Activated CD4-positive, alpha-beta T cell treated with anti-CD3 and anti-CD28 coated beads, Interleukin-2, amount 10 ng/mL, durations not matched to agents 24 days and 14 days (primary cell): ENCODE measurements around the gene ARHGAP8. TPM values are rescaled to one million over a fixed set of nuclear protein-coding genes. Genes with fewer than 3 reads are reported as not detected.
"Not testable (repeated sequence)": the region's sequence is repeated elsewhere in the genome, so short reads cannot be mapped to it uniquely, and the experiment has no call there.

Experiments
- DNase-seq: peaks from one replicate; pipeline ENCODE4 v3.0.0; 2022
- H3K27ac Mint-ChIP-seq: one replicate; pipeline ENCODE4 v1.8.0; 2022; ENCODE audit warnings: mild to moderate bottlenecking, mixed read lengths
- H3K27me3 Mint-ChIP-seq: one replicate; pipeline ENCODE4 v1.8.0; 2022; ENCODE audit warnings: mixed read lengths
- H3K36me3 Mint-ChIP-seq: one replicate; pipeline ENCODE4 v1.8.0; 2022; ENCODE audit warnings: low read depth, mild to moderate bottlenecking, mixed read lengths
- H3K4me1 Mint-ChIP-seq: one replicate; pipeline ENCODE4 v1.8.0; 2021; ENCODE audit warnings: mixed read lengths
- H3K4me3 Mint-ChIP-seq: one replicate; pipeline ENCODE4 v1.8.0; 2022; ENCODE audit warnings: mild to moderate bottlenecking, moderate library complexity, mixed read lengths
- H3K9me3 Mint-ChIP-seq: one replicate; pipeline ENCODE4 v1.8.0; 2021; ENCODE audit warnings: mixed read lengths
- intact Hi-C: fragments of 100-400 bp; cut with micrococcal nuclease; formaldehyde crosslinking; loops from one replicate; pipeline ENCODE4 v1.15.1; 2023
- total RNA-seq: library from RNA; stranded (reverse); gene quantifications from 2 replicates; pipeline ENCODE4 v1.2.3, GENCODE V29; 2022

ARHGAP8 gene
- total RNA-seq, 1 donor from 2014 or later = 0.12 TPM

DNA sequence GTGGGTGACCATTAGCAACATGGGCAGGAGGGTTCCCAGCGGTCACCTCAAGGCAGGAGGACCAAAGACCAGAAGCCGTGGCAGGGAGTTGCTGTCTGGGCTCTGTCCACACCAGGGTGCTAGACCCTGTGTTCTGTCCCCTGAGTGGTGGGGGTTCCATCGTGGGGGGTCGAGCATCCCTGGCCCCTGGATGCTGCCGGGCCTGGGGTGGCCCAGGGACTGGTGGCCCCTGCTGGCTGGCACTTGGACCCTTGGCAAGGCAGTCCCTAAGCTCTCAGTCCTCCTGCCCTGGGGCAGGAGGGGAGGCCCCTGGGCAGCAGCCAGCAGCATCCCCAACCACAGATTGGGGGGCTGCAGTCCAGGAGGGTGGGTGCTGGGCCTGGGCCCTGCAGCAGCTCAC is 13.4 kb upstream of the ARHGAP8 start:
- Mint-ChIP-seq H3K4me3 (no peak overlapping the region), H3K27me3 (no peaks in the 10 kb centered on the region), H3K27ac (no peak overlapping the region), H3K36me3 (no peaks in the 10 kb centered on the region), H3K9me3 (no peaks in the 10 kb centered on the region), H3K4me1 (peaks cover 2% of the 10 kb centered on the region)
- DNase-seq = no peak
- intact Hi-C loops = no loop called here

DNA sequence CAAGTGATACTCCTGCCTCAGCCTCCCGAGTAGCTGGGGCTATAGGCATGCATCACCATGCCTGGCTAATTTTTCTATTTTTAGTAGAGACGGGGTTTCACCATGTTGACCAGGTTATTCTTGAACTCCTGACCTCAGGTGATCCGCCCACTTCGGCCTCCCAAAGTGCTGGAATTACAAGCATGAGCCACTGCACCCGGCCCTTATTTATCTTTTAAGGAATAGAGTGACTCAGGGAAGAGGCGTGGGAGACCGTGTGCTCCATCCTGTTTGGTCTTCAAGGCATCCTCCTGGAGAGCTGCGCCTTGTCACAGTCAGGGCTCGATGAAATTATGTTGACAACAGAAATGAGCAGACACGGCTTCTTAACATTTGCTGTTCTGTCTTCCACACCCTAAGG is 12.7 kb upstream of the ARHGAP8 start:
- H3K4me1 Mint-ChIP-seq, intact Hi-C loops, H3K36me3 Mint-ChIP-seq, H3K9me3 Mint-ChIP-seq, DNase-seq, H3K4me3 Mint-ChIP-seq, H3K27ac Mint-ChIP-seq, H3K27me3 Mint-ChIP-seq: not testable (repeated sequence)

DNA sequence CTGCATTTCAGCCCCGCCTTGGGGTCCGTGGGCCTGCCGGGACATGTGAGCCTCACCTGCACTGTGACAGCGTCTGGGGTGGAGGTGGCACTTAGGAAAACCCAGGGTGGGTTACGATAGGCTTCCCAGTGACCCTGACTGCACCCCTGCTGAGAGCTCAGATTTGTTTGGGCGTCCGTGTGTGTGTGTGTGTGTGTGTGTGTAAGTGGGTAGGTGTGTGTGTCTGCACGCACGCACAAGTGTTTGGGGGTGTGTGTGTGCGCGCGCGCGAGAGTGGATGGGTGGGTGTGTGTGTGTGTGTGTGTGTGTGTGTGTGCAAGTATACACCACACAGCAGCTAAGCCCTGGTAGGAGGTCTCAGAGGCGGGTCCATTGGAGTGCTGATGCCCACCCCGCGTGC is 12.1 kb upstream of the ARHGAP8 start:
- H3K27ac Mint-ChIP-seq = no peak overlapping the region
- no peak for DNase-seq
- H3K27me3 Mint-ChIP-seq = no peaks in the 10 kb centered on the region
- no peaks in the 10 kb centered on the region for H3K9me3 Mint-ChIP-seq
- intact Hi-C loops = no loop called here
- H3K4me1 Mint-ChIP-seq = peaks cover 2% of the 10 kb centered on the region
- no peaks in the 10 kb centered on the region for H3K36me3 Mint-ChIP-seq
- no peak overlapping the region for H3K4me3 Mint-ChIP-seq

DNA sequence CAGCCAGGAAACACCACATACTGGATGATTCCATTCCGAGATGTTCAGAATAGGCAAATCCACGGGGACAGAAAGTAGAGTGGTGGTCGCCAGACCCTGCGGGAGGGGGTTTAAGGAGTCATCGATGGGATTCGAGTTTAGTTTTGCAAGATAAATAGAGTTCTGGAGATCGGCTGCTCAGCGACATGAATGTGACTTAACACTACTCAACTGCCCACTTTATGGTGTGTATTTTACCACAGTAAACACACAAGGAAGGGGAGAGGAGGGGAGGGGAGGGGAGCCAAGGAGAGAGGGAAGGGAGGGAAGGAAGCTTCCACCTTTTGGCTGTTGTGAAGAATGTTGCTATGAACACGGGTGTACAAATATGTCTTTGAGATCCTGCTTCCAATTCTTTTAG is 10.4 kb upstream of the ARHGAP8 start:
- H3K27me3 Mint-ChIP-seq = peaks cover 2% of the 10 kb centered on the region

DNA sequence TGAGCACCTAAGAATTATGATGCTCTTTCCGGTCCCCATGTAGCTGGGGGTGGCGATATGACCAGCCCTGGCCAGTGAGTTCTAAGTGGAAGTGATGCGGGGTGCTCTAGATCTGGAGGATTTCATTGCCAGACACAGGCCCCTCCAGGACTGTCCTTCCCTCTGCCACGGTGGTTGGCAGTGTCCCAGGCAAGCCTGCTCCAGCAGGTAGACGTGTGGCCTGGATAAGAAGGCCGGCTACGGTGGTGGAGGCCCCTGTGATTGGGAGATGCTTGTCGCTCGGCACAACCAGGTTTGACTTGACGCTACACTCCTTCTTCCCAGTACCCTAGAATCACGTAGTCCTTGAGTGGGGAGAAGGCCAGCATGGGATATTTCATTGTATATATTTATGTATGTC is 9.1 kb upstream of the ARHGAP8 start:
- DNase-seq = no peak
- Mint-ChIP-seq H3K27me3 (peaks cover 2% of the 10 kb centered on the region), H3K27ac (no peak overlapping the region), H3K9me3 (no peaks in the 10 kb centered on the region), H3K4me1 (no peaks in the 10 kb centered on the region), H3K36me3 (no peaks in the 10 kb centered on the region), H3K4me3 (no peak overlapping the region)
- intact Hi-C loops = no loop called here

More for the DNA sequence above, 10.4 kb upstream of the ARHGAP8 start:
- H3K36me3 Mint-ChIP-seq = no peaks in the 10 kb centered on the region
- DNase-seq = no peak
- H3K4me1 Mint-ChIP-seq = no peaks in the 10 kb centered on the region
- intact Hi-C loops = no loop called here
- H3K9me3 Mint-ChIP-seq = no peaks in the 10 kb centered on the region
- no peak overlapping the region for H3K27ac Mint-ChIP-seq
- no peak overlapping the region for H3K4me3 Mint-ChIP-seq

DNA sequence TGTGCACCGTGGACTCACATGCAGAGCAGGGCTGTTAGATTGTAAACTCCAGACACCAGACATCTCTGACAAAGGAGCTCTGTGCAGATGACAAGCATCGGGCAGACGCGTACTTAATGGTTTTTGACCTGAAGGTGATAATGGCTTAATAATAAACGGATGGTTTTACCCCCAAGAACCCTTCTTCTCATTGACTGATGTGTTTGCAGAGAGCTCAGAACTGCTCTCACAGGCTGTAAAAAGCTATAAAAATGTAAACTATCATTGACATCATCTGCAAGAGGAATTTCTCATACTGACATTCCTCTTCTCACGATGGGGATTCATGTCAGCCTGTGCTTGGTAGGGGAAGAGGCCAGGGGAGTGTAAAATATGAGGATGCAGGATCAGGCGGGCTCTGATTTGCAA is 8.6 kb upstream of the ARHGAP8 start:
- no peak overlapping the region for H3K27ac Mint-ChIP-seq
- peaks cover 2% of the 10 kb centered on the region for H3K27me3 Mint-ChIP-seq
- H3K36me3 Mint-ChIP-seq = no peaks in the 10 kb centered on the region
- no peak for DNase-seq
- H3K4me1 Mint-ChIP-seq = no peaks in the 10 kb centered on the region
- H3K9me3 Mint-ChIP-seq = no peaks in the 10 kb centered on the region
- intact Hi-C loops = no loop called here
- no peak overlapping the region for H3K4me3 Mint-ChIP-seq

DNA sequence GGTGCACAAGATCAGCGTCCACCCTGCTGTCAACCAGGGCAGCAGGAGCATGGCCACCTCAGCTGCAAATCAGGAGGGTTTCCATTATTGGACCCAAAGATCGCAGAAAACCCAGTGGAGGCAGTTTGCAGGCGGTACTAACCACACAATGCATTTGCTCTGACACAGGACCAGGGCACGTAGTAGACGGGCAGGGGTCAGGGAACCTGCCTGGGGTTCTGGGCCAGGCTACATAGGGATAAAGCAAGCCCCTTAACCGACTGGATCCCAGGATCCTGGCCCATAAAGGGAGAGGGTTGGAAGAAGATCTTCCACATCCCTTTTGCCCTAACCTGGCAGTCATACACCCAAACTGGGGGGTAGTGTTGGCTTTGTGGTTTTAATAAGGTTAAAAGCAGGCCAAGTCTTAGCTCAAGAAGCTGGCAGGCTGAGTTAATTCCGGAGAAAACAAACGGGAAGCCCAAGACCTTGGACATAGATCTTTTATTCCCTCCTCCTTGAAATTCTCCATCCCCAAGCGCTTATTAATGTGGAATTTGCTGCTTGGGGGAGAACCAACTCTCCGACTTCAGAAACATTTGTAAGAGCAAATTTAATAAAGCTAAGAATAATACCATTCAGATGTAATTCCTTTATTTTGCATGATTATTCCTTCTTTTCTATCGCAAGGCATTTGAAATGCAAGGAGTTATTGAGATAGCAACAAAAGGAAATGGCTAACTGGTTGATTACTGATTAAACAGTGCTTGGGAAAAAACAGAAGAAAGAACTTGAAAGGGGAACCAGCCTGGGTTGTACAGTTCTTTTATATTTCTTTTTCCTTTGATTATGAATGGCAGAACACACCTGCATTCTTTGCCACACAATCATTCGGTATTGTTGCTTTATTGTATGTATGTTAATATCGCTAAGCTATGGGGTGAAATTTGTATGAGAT is 6.3 kb upstream of the ARHGAP8 start:
- Mint-ChIP-seq H3K27me3 (peaks cover 12% of the 10 kb centered on the region), H3K4me3 (no peak overlapping the region), H3K4me1 (no peaks in the 10 kb centered on the region), H3K27ac (no peak overlapping the region), H3K9me3 (no peaks in the 10 kb centered on the region), H3K36me3 (no peaks in the 10 kb centered on the region)
- intact Hi-C loops = no loop called here
- DNase-seq = no peak

DNA sequence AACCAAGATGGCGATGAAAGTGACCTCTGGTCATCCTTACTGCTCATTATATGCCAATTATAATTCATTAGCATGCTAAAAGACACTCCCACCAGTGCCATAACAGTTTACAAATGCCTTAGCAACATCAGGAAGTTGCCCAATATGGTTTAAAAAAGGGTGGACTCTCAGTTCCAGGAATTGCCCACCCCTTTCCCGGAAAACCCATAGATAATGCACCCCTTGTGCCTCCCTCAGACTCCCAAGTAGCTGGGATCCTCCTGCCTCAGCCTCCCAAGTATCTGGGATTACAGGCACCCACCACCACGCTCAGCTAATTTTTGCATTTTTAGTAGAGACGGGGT is 4.6 kb upstream of the ARHGAP8 start:
- intact Hi-C loops, H3K4me1 Mint-ChIP-seq, DNase-seq, H3K9me3 Mint-ChIP-seq, H3K36me3 Mint-ChIP-seq, H3K4me3 Mint-ChIP-seq, H3K27ac Mint-ChIP-seq: not testable (repeated sequence)
- peaks cover 20% of the 10 kb centered on the region for H3K27me3 Mint-ChIP-seq

DNA sequence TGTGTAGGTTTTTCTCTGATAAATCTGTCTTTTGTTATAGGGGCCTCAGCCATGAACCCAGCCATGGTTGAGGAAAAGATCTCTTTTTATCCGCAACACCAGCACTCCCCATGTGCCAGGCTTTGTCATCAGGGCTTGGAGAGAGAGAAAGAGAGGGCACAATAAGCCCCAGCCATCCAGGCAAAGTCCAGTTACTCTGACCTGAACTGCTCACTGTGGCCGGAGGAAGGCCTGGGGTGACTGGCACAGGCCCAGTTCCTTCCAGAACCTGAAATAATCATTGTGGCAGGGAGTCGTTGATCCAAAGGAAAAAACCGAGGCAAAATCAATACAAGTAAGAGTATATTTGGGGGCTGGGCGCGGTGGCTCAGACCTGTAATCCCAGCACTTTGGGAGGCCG is 3.9 kb upstream of the ARHGAP8 start:
- H3K27me3 Mint-ChIP-seq = peaks cover 26% of the 10 kb centered on the region
- H3K4me1 Mint-ChIP-seq = peaks cover 2% of the 10 kb centered on the region
- intact Hi-C loops = no loop called here
- H3K36me3 Mint-ChIP-seq = no peaks in the 10 kb centered on the region
- no peak overlapping the region for H3K4me3 Mint-ChIP-seq
- H3K9me3 Mint-ChIP-seq = no peaks in the 10 kb centered on the region
- H3K27ac Mint-ChIP-seq = no peak overlapping the region
- DNase-seq = no peak

DNA sequence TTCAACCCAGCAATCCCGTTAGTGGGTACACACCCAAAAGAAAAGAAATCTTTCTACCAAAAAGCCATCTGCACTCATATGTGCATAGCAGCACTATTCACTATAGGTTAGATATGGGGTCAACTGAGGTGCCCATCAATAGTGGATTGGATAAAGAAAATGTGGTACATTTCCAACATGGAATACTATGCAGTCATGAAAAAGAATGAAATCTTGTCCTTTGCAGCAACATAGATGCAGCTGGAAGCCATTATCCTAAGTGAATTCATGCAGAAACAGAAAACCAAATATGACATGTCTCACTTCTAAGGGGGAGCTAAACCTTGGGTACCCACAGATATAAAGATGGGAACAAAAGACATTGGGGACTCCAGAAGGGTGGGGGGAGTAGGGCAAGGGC is 1.9 kb upstream of the ARHGAP8 start:
- H3K27me3 Mint-ChIP-seq = peaks cover 45% of the 10 kb centered on the region
- no peaks in the 10 kb centered on the region for H3K9me3 Mint-ChIP-seq
- peaks cover 2% of the 10 kb centered on the region for H3K4me1 Mint-ChIP-seq

DNA sequence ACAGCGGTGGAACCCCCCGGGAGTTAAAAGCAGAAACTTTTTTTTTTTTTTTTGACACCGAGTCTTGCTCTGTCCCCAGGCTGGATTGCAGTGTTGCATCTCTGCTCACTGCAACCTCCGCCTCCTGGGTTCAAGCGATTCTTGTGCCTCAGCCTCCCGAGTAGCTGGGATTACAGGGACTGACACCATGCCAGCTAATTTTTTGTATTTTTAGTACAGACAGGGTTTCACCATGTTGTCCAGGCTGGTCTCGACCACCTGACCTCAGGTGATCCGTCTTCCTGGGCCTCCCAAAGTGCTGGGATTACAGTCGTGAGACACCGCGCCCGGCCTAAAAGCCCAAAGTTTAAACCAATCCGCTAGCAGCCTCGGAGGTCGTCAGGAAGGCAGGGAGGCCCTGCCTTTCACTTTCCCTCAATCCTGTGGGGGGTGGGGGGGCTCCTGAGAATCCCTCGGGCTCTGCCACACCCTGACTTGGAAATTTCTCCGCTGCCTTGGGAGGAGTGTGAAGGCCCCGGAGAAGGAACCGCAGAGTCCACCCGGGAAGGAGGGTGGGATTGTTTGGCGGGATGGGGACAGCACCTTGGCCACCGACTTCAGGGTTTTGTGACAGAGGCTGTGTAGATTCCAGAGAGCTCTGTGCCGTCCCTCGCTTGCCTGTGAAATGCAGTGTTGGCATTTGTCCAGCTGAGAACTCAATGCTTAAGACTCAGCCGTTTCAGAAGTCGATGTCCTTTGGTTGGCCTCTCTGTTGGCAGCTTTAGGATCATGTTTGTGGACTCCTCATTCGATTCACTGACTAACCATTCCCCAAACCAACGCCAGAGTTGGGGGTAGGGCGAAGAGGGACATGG is 1.0 kb downstream of the ARHGAP8 start:
- H3K4me1 Mint-ChIP-seq = peaks cover 2% of the 10 kb centered on the region
- intact Hi-C loops = no loop called here
- no peak for DNase-seq
- H3K9me3 Mint-ChIP-seq = no peaks in the 10 kb centered on the region
- no peaks in the 10 kb centered on the region for H3K36me3 Mint-ChIP-seq
- H3K4me3 Mint-ChIP-seq = no peak overlapping the region
- H3K27me3 Mint-ChIP-seq = peaks cover 53% of the 10 kb centered on the region
- no peak overlapping the region for H3K27ac Mint-ChIP-seq

More for the DNA sequence above, 1.9 kb upstream of the ARHGAP8 start:
- DNase-seq = no peak
- Mint-ChIP-seq H3K36me3 (no peaks in the 10 kb centered on the region), H3K4me3 (no peak overlapping the region), H3K27ac (no peak overlapping the region)
- intact Hi-C loops = no loop called here

DNA sequence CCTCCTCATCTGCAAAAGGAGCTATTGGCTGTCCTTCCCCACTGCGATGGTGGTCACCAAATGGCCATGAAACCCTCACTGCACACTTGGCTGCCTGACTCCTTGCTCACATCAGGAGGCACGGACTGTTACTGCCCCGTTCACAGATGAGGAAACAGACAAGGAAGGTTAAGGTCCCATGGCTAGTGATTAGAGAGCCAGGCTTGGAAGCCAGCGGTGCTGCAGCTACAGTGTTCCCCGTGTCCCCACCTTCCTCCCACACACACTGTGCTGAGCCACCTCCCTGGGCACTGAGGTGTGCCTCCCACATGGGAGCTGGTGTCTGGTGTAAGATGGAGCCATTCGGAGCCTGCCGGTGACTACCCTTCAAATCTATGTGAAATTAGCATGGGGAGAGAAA is 2.6 kb downstream of the ARHGAP8 start:
- peaks cover 50% of the 10 kb centered on the region for H3K27me3 Mint-ChIP-seq
- H3K4me3 Mint-ChIP-seq = no peak overlapping the region
- no peak overlapping the region for H3K27ac Mint-ChIP-seq
- no peaks in the 10 kb centered on the region for H3K9me3 Mint-ChIP-seq
- no peaks in the 10 kb centered on the region for H3K36me3 Mint-ChIP-seq
- H3K4me1 Mint-ChIP-seq = peaks cover 2% of the 10 kb centered on the region
- DNase-seq = no peak
- intact Hi-C loops = no loop called here

DNA sequence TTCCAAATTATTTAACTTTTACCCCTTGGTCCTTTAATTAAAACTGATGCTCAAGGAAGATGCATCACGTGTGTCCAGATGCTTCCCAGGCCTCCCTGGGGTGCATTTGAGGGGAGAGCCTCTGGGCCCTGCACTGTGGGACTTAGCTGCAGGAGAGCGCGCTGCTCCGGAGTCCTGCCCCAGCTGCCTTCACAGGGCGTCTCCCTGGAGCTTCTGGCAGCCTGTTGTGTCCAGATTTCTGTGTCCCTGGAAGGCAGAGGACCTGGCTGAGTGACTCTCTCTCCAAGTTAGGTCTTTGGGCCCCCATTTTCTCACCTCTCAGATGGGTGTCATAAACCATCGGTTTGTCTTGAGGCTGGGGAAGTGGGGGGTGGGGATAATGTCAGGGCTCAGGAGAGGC is 3.0 kb downstream of the ARHGAP8 start:
- Mint-ChIP-seq H3K4me1 (peaks cover 2% of the 10 kb centered on the region), H3K9me3 (no peaks in the 10 kb centered on the region), H3K4me3 (no peak overlapping the region), H3K27ac (no peak overlapping the region), H3K36me3 (no peaks in the 10 kb centered on the region), H3K27me3 (peaks cover 47% of the 10 kb centered on the region)
- intact Hi-C loops = no loop called here
- no peak for DNase-seq

DNA sequence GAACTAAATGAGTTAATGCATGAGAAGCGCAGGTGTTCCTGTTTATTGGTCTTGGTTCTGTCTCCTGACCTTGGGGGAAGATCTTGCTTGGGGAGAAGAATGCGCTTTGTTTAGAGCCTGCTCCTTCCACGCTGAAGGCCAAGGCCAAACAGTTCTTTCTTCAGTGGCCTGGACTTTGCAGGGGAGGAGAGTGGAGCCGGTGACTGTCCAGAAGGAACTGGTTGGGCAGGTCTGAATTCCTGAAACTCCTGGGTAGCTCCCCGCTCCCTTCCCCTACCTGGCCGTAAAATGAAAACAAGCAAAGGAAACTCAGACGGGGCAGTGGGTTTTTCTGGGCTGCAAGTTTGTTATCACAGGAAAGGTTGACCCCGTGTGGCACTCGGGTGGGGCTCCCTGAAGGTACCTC is 3.6 kb downstream of the ARHGAP8 start:
- Mint-ChIP-seq H3K36me3 (no peaks in the 10 kb centered on the region), H3K4me1 (peaks cover 2% of the 10 kb centered on the region), H3K27me3 (peaks cover 43% of the 10 kb centered on the region), H3K9me3 (no peaks in the 10 kb centered on the region), H3K27ac (no peak overlapping the region), H3K4me3 (no peak overlapping the region)
- intact Hi-C loops = no loop called here
- DNase-seq = no peak
